ENCODE measurements around the gene SPATS2.

Gene SPATS2

GRCh38 chr12:49410818-49411217 is 43.6 kb downstream of the SPATS2 start:
- Histone ChIP-seq H3K9me3 (ENCODE audit: control insufficient read depth, insufficient read depth, low read length) (no peaks in the 10 kb centered on the region), H3K4me3 (ENCODE audit: low read length) (no peak overlapping the region), H3K4me1 (ENCODE audit: control insufficient read depth, insufficient read depth, low read length) (no peaks in the 10 kb centered on the region), H3K36me3 (ENCODE audit: control insufficient read depth, insufficient read depth, low read length) (no peaks in the 10 kb centered on the region), H3K27ac (ENCODE audit: low read length) (no peak overlapping the region), H3K27me3 (ENCODE audit: control insufficient read depth, insufficient read depth, low read length) (no peaks in the 10 kb centered on the region)
- DNase-seq (ENCODE audit: low read depth, low spot score) = no peak
- WGBS (ENCODE audit: insufficient coverage, insufficient read length) = no CpG with 5 or more reads among the region's 1 CpG

GRCh38 chr12:49413010-49413409 is 45.7 kb downstream of the SPATS2 start:
- no peak overlapping the region for H3K4me3 ChIP-seq (ENCODE audit: low read length)
- no CpG with 5 or more reads among the region's 6 CpGs for WGBS (ENCODE audit: insufficient coverage, insufficient read length)
- H3K36me3 ChIP-seq (ENCODE audit: control insufficient read depth, insufficient read depth, low read length) = no peaks in the 10 kb centered on the region
- no peak overlapping the region for H3K27ac ChIP-seq (ENCODE audit: low read length)
- DNase-seq (ENCODE audit: low read depth, low spot score) = no peak
- no peaks in the 10 kb centered on the region for H3K4me1 ChIP-seq (ENCODE audit: control insufficient read depth, insufficient read depth, low read length)
- no peaks in the 10 kb centered on the region for H3K9me3 ChIP-seq (ENCODE audit: control insufficient read depth, insufficient read depth, low read length)
- no peaks in the 10 kb centered on the region for H3K27me3 ChIP-seq (ENCODE audit: control insufficient read depth, insufficient read depth, low read length)

- H3K4me1 ChIP-seq (ENCODE audit: control insufficient read depth, insufficient read depth, low read length) = no peaks in the 10 kb centered on the region
- no peak overlapping the region for H3K4me3 ChIP-seq (ENCODE audit: low read length)
- no peak overlapping the region for H3K27ac ChIP-seq (ENCODE audit: low read length)
- H3K9me3 ChIP-seq (ENCODE audit: control insufficient read depth, insufficient read depth, low read length) = no peaks in the 10 kb centered on the region
- no peaks in the 10 kb centered on the region for H3K36me3 ChIP-seq (ENCODE audit: control insufficient read depth, insufficient read depth, low read length)
- H3K27me3 ChIP-seq (ENCODE audit: control insufficient read depth, insufficient read depth, low read length) = no peaks in the 10 kb centered on the region
- DNase-seq (ENCODE audit: low read depth, low spot score) = no peak
Observed at GRCh38 chr12:49413796-49414195, 46.5 kb downstream of the SPATS2 start.

GRCh38 chr12:49414364-49414763 is 47.1 kb downstream of the SPATS2 start:
- Histone ChIP-seq H3K27ac (ENCODE audit: low read length) (no peak overlapping the region), H3K9me3 (ENCODE audit: control insufficient read depth, insufficient read depth, low read length) (no peaks in the 10 kb centered on the region), H3K36me3 (ENCODE audit: control insufficient read depth, insufficient read depth, low read length) (no peaks in the 10 kb centered on the region), H3K4me1 (ENCODE audit: control insufficient read depth, insufficient read depth, low read length) (no peaks in the 10 kb centered on the region), H3K4me3 (ENCODE audit: low read length) (no peak overlapping the region), H3K27me3 (ENCODE audit: control insufficient read depth, insufficient read depth, low read length) (no peaks in the 10 kb centered on the region)
- no CpG with 5 or more reads among the region's 2 CpGs for WGBS (ENCODE audit: insufficient coverage, insufficient read length)
- DNase-seq (ENCODE audit: low read depth, low spot score) = no peak

GRCh38 chr12:49415521-49415970 is 48.3 kb downstream of the SPATS2 start:
- Histone ChIP-seq H3K36me3 (ENCODE audit: control insufficient read depth, insufficient read depth, low read length) (no peaks in the 10 kb centered on the region), H3K9me3 (ENCODE audit: control insufficient read depth, insufficient read depth, low read length) (no peaks in the 10 kb centered on the region), H3K27me3 (ENCODE audit: control insufficient read depth, insufficient read depth, low read length) (no peaks in the 10 kb centered on the region), H3K27ac (ENCODE audit: low read length) (no peak overlapping the region), H3K4me3 (ENCODE audit: low read length) (no peak overlapping the region), H3K4me1 (ENCODE audit: control insufficient read depth, insufficient read depth, low read length) (no peaks in the 10 kb centered on the region)
- no peak for DNase-seq (ENCODE audit: low read depth, low spot score)
- no CpG with 5 or more reads among the region's 3 CpGs for WGBS (ENCODE audit: insufficient coverage, insufficient read length)

GRCh38 chr12:49416892-49417291 is 49.6 kb downstream of the SPATS2 start:
- Histone ChIP-seq H3K9me3 (ENCODE audit: control insufficient read depth, insufficient read depth, low read length) (no peaks in the 10 kb centered on the region), H3K36me3 (ENCODE audit: control insufficient read depth, insufficient read depth, low read length) (no peaks in the 10 kb centered on the region), H3K27me3 (ENCODE audit: control insufficient read depth, insufficient read depth, low read length) (no peaks in the 10 kb centered on the region), H3K27ac (ENCODE audit: low read length) (no peak overlapping the region), H3K4me1 (ENCODE audit: control insufficient read depth, insufficient read depth, low read length) (no peaks in the 10 kb centered on the region), H3K4me3 (ENCODE audit: low read length) (no peak overlapping the region)
- WGBS (ENCODE audit: insufficient coverage, insufficient read length) = no CpG with 5 or more reads among the region's 2 CpGs
- DNase-seq (ENCODE audit: low read depth, low spot score) = no peak

- Histone ChIP-seq H3K36me3 (ENCODE audit: control insufficient read depth, insufficient read depth, low read length) (no peaks in the 10 kb centered on the region), H3K4me3 (ENCODE audit: low read length) (no peak overlapping the region), H3K27ac (ENCODE audit: low read length) (no peak overlapping the region), H3K4me1 (ENCODE audit: control insufficient read depth, insufficient read depth, low read length) (no peaks in the 10 kb centered on the region), H3K9me3 (ENCODE audit: control insufficient read depth, insufficient read depth, low read length) (no peaks in the 10 kb centered on the region), H3K27me3 (ENCODE audit: control insufficient read depth, insufficient read depth, low read length) (no peaks in the 10 kb centered on the region)
- WGBS (ENCODE audit: insufficient coverage, insufficient read length) = no CpG with 5 or more reads among the region's 1 CpG
- no peak for DNase-seq (ENCODE audit: low read depth, low spot score)
Observed at GRCh38 chr12:49417558-49417957, 50.3 kb downstream of the SPATS2 start.

- Histone ChIP-seq H3K4me3 (ENCODE audit: low read length) (no peak overlapping the region), H3K36me3 (ENCODE audit: control insufficient read depth, insufficient read depth, low read length) (no peaks in the 10 kb centered on the region), H3K9me3 (ENCODE audit: control insufficient read depth, insufficient read depth, low read length) (no peaks in the 10 kb centered on the region), H3K27ac (ENCODE audit: low read length) (no peak overlapping the region), H3K4me1 (ENCODE audit: control insufficient read depth, insufficient read depth, low read length) (no peaks in the 10 kb centered on the region), H3K27me3 (ENCODE audit: control insufficient read depth, insufficient read depth, low read length) (no peaks in the 10 kb centered on the region)
- no peak for DNase-seq (ENCODE audit: low read depth, low spot score)
- WGBS (ENCODE audit: insufficient coverage, insufficient read length) = no CpG with 5 or more reads among the region's 4 CpGs
Observed at GRCh38 chr12:49420556-49420955, 53.3 kb downstream of the SPATS2 start.

GRCh38 chr12:49422114-49422513 is 54.9 kb downstream of the SPATS2 start:
- no peaks in the 10 kb centered on the region for H3K27me3 ChIP-seq (ENCODE audit: control insufficient read depth, insufficient read depth, low read length)
- H3K4me3 ChIP-seq (ENCODE audit: low read length) = no peak overlapping the region
- H3K9me3 ChIP-seq (ENCODE audit: control insufficient read depth, insufficient read depth, low read length) = no peaks in the 10 kb centered on the region
- no CpG with 5 or more reads among the region's 1 CpG for WGBS (ENCODE audit: insufficient coverage, insufficient read length)
- no peaks in the 10 kb centered on the region for H3K36me3 ChIP-seq (ENCODE audit: control insufficient read depth, insufficient read depth, low read length)
- H3K4me1 ChIP-seq (ENCODE audit: control insufficient read depth, insufficient read depth, low read length) = no peaks in the 10 kb centered on the region
- H3K27ac ChIP-seq (ENCODE audit: low read length) = no peak overlapping the region
- no peak for DNase-seq (ENCODE audit: low read depth, low spot score)

- Histone ChIP-seq H3K9me3 (ENCODE audit: control insufficient read depth, insufficient read depth, low read length) (no peaks in the 10 kb centered on the region), H3K4me1 (ENCODE audit: control insufficient read depth, insufficient read depth, low read length) (no peaks in the 10 kb centered on the region), H3K4me3 (ENCODE audit: low read length) (no peak overlapping the region), H3K36me3 (ENCODE audit: control insufficient read depth, insufficient read depth, low read length) (no peaks in the 10 kb centered on the region), H3K27ac (ENCODE audit: low read length) (no peak overlapping the region), H3K27me3 (ENCODE audit: control insufficient read depth, insufficient read depth, low read length) (no peaks in the 10 kb centered on the region)
- no peak for DNase-seq (ENCODE audit: low read depth, low spot score)
- WGBS (ENCODE audit: insufficient coverage, insufficient read length) = 100% methylated on average over 1 of the region's 4 CpGs
Observed at GRCh38 chr12:49428793-49429192, 61.5 kb downstream of the SPATS2 start.

- Histone ChIP-seq H3K9me3 (ENCODE audit: control insufficient read depth, insufficient read depth, low read length) (no peaks in the 10 kb centered on the region), H3K4me1 (ENCODE audit: control insufficient read depth, insufficient read depth, low read length) (no peaks in the 10 kb centered on the region), H3K27ac (ENCODE audit: low read length) (no peak overlapping the region), H3K36me3 (ENCODE audit: control insufficient read depth, insufficient read depth, low read length) (no peaks in the 10 kb centered on the region), H3K4me3 (ENCODE audit: low read length) (no peak overlapping the region), H3K27me3 (ENCODE audit: control insufficient read depth, insufficient read depth, low read length) (no peaks in the 10 kb centered on the region)
- DNase-seq (ENCODE audit: low read depth, low spot score) = no peak
- no CpG with 5 or more reads among the region's 2 CpGs for WGBS (ENCODE audit: insufficient coverage, insufficient read length)
Observed at GRCh38 chr12:49432616-49433015, 65.4 kb downstream of the SPATS2 start.

All from iPS DF 6.9 (cell line).